Mesothelial cell of epicardium (in vitro differentiated cells): Measurements from ENCODE around the gene GIMAP5. TPM values are rescaled to one million over a fixed set of nuclear protein-coding genes. Genes with fewer than 3 reads are reported as not detected.
"Not testable (repeated sequence)": the region's sequence is repeated elsewhere in the genome, so short reads cannot be mapped to it uniquely, and the experiment has no call there.

Source experiments
- DNase-seq, 2 experiments: peaks; one replicate each; pipeline ENCODE4 v3.0.0; 2021; ENCODE audit warnings: low spot score in 2 of 2; ENCODE audit not compliant: unreplicated experiment in 2 of 2
- H3K27ac Mint-ChIP-seq: 2 replicates; pipeline ENCODE4 v1.8.0; 2021; ENCODE audit warnings: mixed read lengths
- H3K27me3 Mint-ChIP-seq: 2 replicates; pipeline ENCODE4 v1.8.0; 2021; ENCODE audit warnings: low read depth, mixed read lengths
- H3K36me3 Mint-ChIP-seq: 2 replicates; pipeline ENCODE4 v1.8.0; 2021; ENCODE audit warnings: mixed read lengths
- H3K4me1 Mint-ChIP-seq: 2 replicates; pipeline ENCODE4 v1.8.0; 2021; ENCODE audit warnings: mixed read lengths
- H3K4me3 Mint-ChIP-seq: 2 replicates; pipeline ENCODE4 v1.8.0; 2021; ENCODE audit warnings: mild to moderate bottlenecking, moderate library complexity, mixed read lengths
- H3K9me3 Mint-ChIP-seq: 2 replicates; pipeline ENCODE4 v1.8.0; 2021; ENCODE audit warnings: mixed read lengths
- total RNA-seq: library from RNA; stranded (reverse); gene quantifications from 3 replicates; pipeline ENCODE4 v1.2.1, GENCODE V29; 2021
- TF ChIP-seq, protein P1 (sequence below): fragments of 200-600 bp; sonication (generic); IDR thresholded peaks from one replicate; pipeline ENCODE4 v1.5.0; 2021; ENCODE audit warnings: antibody characterized with exemption; ENCODE audit not compliant: unreplicated experiment

Gene GIMAP5
- total RNA-seq, 1 donor from 2014 or later = not detected

DNA sequence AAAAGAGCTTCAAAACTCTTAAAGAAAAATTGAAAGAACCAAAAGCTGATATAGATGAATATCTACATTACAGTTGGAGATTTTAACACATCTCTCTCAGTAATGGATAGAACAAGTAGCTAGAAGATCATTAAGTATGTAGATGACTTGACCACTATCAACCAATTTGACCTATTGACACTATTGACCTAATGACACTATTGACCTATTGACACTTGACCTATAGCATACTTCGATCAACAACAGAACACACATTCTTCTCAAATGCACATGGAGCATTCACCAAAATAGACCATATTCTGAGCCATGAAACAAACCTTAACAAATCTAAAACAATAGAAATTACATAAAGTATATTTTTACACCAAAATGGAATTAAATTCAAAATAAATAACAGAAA lies 22.3 kb downstream of the GIMAP5 start:
- Mint-ChIP-seq H3K4me3 (no peak overlapping the region), H3K27ac (no peak overlapping the region), H3K9me3 (peaks cover 9% of the 10 kb centered on the region), H3K4me1 (no peaks in the 10 kb centered on the region), H3K27me3 (peaks cover 25% of the 10 kb centered on the region), H3K36me3 (no peaks in the 10 kb centered on the region)
- DNase-seq = no peak
- TF ChIP-seq, protein P1, sequence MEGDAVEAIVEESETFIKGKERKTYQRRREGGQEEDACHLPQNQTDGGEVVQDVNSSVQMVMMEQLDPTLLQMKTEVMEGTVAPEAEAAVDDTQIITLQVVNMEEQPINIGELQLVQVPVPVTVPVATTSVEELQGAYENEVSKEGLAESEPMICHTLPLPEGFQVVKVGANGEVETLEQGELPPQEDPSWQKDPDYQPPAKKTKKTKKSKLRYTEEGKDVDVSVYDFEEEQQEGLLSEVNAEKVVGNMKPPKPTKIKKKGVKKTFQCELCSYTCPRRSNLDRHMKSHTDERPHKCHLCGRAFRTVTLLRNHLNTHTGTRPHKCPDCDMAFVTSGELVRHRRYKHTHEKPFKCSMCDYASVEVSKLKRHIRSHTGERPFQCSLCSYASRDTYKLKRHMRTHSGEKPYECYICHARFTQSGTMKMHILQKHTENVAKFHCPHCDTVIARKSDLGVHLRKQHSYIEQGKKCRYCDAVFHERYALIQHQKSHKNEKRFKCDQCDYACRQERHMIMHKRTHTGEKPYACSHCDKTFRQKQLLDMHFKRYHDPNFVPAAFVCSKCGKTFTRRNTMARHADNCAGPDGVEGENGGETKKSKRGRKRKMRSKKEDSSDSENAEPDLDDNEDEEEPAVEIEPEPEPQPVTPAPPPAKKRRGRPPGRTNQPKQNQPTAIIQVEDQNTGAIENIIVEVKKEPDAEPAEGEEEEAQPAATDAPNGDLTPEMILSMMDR = no peak

DNA sequence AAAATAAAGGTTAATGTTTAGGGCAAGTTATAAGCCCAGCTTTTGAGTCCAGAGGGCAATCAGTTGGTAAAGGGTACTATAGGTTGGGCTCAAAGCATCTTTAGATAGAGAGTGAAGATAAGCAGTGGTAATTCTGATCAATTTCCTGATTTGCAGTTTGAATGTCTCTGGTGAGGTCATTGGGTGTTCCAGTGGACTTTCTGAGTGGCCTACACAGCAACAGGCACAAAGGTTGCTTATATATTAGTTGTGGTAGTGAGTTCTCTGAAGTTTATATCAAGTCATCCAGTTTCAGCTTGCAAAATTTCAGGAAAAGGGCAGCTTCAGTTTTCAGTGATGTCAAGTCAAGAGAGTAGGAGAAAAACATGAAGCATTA lies 29.1 kb downstream of the GIMAP5 start:
- DNase-seq = no peak
- TF ChIP-seq, protein P1 = no peak
- Mint-ChIP-seq H3K27ac (no peak overlapping the region), H3K9me3 (peaks cover 7% of the 10 kb centered on the region), H3K27me3 (peaks cover 19% of the 10 kb centered on the region), H3K4me1 (no peaks in the 10 kb centered on the region), H3K4me3 (no peak overlapping the region), H3K36me3 (no peaks in the 10 kb centered on the region)

DNA sequence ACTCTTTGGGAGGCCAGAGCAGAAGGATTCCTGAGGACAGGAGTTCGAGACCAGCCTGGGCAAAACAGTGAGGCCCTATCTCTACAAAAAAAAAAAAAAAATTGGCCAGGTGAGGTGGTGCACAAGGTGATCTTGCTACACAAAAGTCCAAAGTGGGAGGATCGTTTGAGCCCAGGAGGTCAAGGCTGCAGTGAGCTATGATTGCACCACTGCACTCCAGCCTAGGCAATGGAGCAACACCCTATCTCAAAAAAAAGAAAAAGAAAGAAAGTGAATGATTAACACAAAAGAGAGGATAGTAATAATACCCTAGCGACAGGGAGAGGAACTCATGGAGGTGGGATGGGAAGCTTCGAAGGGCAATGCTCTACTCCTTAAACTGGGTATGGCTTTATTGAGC lies 32.5 kb downstream of the GIMAP5 start:
- Mint-ChIP-seq H3K4me1 (no peaks in the 10 kb centered on the region), H3K4me3 (no peak overlapping the region), H3K27ac (no peak overlapping the region), H3K36me3 (no peaks in the 10 kb centered on the region), H3K9me3 (peaks cover 17% of the 10 kb centered on the region), H3K27me3 (peaks cover 16% of the 10 kb centered on the region)
- no peak for DNase-seq
- TF ChIP-seq, protein P1 = no peak

DNA sequence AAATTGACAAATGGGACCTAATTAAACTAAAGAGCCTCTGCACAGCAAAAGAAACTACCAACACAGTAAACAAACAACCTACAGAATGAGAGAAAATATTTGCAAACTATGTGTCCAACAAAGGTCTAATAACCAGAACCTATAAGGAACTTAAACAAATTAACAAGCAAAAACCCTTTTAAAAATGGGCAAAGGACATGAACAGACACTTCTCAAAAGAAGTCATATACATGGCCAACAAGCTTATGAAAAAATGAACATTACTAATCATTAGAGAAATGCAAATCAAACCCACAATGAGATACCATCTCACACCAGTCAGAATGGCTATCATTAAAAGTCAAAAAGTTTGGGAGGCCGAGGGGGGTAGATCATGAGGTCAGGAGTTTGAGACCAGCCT lies 36.9 kb downstream of the GIMAP5 start:
- Mint-ChIP-seq H3K27me3 (peaks cover 33% of the 10 kb centered on the region), H3K9me3 (peaks cover 17% of the 10 kb centered on the region)
- H3K4me1 Mint-ChIP-seq, H3K4me3 Mint-ChIP-seq, H3K36me3 Mint-ChIP-seq, DNase-seq, H3K27ac Mint-ChIP-seq: not testable (repeated sequence)

DNA sequence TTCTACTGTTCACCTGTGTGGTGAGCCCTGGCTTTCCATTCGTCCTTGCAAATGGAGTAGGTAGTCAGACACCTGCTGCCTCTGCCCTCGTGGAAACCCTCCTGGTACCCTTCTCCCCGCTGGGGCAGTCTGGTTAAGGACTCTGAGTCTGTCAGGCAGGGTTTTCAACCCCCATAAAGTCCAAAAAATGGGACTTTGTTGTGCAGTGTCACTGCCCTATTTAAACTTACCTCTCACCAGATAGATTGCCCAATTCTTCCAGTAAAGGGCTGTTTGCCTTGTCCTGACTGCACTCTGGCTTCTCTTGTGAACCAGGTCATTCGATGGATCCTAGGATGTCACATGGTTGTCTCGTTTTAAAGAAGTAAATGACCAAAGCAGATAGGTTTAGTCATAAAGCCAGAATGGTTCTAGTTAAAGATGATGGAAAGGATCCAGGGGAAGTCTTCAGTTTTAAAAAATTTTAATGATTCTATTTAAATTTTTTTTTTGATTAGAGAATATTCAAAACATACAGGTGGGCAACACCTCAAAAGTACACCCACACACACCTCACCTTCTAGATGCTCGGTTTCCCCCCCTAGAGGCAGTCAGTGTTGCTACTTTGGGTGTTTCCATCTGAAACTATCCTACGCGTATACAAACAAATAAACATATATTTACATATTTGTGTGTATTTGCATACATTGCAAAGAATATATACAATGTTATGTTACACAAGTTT lies 41.0 kb downstream of the GIMAP5 start:
- DNase-seq = no peak
- no peak overlapping the region for H3K4me3 Mint-ChIP-seq
- H3K27ac Mint-ChIP-seq = no peak overlapping the region
- TF ChIP-seq, protein P1 = no peak
- H3K27me3 Mint-ChIP-seq = peaks cover 40% of the 10 kb centered on the region
- peaks cover 4% of the 10 kb centered on the region for H3K4me1 Mint-ChIP-seq
- H3K36me3 Mint-ChIP-seq = no peaks in the 10 kb centered on the region
- peaks cover 11% of the 10 kb centered on the region for H3K9me3 Mint-ChIP-seq

DNA sequence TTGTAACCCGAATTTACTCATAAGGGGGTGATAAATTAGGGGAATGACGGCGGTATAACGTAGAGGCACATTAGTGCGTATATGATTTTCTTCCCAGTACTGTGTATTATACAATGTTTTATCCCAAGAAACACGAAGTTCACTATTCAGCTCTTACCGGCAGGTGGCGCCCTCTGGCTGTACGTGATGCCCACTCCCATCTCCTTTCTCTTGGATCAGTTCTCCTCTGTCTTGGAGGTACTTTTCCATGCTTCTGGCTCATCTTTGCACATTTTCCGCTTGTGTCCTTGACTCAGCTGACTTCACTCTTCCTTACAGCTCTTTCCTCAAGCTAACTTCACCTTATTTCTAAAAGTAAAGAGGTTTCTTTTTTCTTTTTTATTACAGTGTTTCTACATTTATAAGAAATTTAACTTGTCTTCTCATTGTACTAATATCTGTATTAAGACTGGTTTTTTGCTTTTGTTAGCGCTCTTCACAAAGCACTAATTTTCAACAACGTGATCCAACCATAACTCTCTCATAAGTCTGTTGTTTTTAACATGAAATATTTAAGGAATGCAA lies 41.6 kb downstream of the GIMAP5 start:
- no peaks in the 10 kb centered on the region for H3K36me3 Mint-ChIP-seq
- DNase-seq = peak; percentile 62 to 90

More for the DNA sequence above, 41.6 kb downstream of the GIMAP5 start:
- Mint-ChIP-seq H3K4me1 (peaks cover 4% of the 10 kb centered on the region), H3K9me3 (peaks cover 5% of the 10 kb centered on the region), H3K27me3 (peaks cover 42% of the 10 kb centered on the region), H3K27ac (no peak overlapping the region), H3K4me3 (no peak overlapping the region)
- TF ChIP-seq, protein P1 = peak; percentile 88
